HG03097 (cell line): ENCODE results near the gene SCN7A.
A peak's percentile ranks its signal among the peaks of the same experiment; 100 is the strongest.

Source experiments
- ATAC-seq: cut with Tn5 transposase; IDR thresholded peaks from one replicate; pipeline ENCODE4 v1.9.1; 2021; ENCODE audit not compliant: unreplicated experiment, low FRiP score

Gene SCN7A

GRCh38 chr2:166494140-166494624 is at the start of gene SCN7A:
TSS of gene SCN7A (minus strand) at chr2:166494249. CDS start at chr2:166477696, 16,553 bp downstream.
- no peak for ATAC-seq

- ATAC-seq: peak; percentile 94
Observed at GRCh38 chr2:166539340-166540162, 45.5 kb upstream of the SCN7A start.

DNA sequence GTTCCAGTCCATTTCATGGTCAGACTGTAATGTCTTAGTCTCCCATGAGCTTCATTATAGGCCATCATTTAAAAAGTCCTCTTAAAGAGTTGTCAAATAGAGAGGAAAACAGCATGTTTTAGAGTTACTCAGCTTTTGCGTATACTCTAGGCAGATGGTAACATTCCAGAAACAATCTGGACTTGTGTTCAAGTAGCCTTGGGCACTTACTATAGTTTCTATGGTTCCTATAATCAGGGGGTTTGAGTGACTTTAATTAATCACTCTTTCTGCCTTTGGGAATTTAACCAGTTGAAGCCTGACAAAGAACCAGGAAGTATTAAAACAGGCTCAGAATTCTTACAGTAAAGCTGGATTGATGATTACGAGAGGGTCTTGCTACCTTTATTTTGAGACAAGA is 42.1 kb upstream of the SCN7A start:
- no peak for ATAC-seq

DNA sequence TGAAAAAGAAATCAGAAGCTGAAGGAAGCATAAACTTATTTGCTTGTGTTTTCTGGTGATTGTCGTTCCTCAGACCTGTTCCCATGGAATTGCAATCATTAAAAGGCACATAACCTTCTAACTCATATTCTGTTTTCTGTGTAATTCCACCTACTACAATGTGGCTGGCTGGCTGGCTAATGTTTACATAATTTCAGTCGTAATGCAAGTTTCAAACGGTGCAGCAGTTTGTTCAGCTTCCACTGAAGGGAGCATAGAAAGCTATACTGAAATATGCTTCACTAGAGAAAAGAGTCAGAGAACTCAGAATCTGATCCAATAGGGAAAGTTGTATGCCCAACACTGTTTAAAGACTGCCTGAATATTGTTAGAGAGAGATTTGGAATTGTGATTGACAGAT is 27.1 kb upstream of the SCN7A start:
- ATAC-seq: no peak

GRCh38 chr2:166520604-166521003 is 26.6 kb upstream of the SCN7A start:
- no peak for ATAC-seq

DNA sequence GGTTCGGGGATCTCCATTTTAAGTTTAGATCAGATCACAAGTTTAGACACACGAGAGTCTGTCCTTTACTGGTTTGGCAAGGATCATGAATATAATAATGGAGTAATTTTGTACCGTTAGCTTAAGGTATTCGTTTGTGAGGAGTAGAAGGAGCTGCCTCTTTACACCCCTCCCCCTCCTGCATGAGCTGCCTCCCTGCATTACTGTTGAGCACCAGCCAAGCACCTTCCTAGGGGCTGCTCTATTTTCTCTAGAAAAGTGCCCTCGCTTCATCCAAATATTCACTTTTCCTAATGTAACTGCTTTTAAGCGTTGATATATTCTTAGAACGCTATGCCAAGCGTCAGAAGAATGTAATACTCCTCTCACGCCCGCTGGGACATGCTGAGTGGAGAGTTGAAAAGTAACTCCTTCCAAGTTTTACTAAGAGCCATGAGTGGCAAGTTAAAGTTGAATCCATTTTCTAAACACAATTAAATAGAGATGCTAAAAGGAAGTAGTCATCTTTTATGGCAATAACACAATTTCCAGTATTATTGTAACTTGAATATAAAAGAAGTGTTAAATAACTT is 25.4 kb upstream of the SCN7A start:
- ATAC-seq: no peak

DNA sequence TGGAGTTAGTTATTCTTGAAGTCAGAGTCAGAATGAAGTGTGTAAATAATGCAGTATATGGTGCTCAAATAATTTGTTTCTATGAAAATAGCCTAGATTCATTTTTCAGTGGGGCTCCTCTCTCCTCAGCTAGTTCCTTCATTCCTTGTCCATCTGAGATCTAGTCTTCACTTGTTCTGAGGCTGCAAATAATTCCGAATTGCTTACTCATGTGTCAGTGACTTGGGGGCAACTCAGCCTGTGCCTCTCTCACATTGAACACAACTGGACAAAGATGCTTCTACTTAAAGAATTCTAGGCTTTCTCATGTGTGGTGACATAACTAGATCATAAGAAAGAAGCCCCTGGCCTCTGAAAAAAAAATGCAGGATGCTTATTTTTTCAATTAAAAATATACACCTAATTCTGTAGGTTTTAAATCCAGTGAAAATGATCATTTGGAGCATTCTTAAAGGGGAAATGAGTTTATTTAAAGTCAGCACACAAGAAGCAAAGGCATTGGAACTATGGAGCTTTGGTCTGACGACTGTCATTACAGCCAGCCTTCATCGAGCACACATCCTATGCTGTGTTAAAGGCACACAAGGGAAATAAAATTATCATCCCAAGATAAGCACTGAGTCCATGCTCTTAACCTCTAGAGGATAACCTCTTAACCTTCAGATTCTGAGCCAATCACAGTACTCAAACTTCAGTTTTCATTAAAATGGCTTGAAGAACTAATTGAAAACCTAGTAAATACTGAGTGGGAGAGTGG is 24.8 kb upstream of the SCN7A start:
- ATAC-seq: no peak

DNA sequence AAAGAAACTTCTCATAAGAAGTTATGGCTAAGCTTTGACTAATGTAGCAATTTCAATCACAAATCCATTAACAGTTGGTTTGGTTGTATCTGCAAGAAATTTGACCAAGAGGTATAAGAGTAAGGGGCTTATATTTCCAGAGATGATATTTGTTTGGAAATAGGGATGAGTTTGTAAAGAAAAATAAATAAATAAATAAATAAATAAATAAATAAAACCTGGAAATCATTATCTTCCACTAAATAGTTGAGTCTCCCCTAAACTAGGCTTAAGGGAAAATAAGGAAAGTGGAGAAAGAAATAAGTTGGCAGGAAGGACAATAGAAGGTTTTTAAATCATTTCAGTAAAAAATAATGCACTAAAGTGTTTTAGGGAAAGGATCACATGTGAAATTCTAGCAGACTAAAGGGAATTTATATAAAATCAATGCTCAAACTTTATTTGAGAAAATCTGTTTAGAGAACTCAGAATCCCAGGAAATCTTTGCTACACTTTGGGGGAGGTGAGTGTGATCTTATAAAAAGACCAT is 23.5 kb upstream of the SCN7A start:
- no peak for ATAC-seq

DNA sequence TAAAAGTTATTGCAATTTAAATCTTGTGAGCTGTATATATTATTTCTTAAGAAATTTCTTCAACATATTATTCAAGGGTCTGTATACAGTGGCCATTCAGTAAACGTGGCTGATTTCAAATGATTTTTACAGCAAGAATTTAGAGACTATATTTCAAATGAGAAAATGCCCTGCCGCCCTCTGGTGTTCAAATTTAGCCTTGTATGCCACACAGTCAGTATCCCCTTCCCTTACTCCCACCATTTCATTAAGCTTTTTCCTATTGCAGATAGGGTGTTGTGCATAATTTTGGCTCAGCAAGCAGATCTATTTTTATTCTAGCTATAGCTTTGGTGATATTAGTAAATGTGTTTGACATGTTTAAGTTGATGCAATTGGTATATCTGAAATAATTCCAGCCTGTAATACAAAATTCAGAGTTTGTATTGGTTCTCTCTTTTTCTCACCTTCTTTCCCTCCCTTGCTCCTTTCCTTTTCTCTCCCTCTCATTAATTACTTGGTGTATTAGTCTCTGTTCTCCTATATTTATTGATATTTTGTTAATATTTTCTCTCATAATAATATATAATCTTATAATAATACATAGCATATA is 22.8 kb upstream of the SCN7A start:
- ATAC-seq: no peak

GRCh38 chr2:166513952-166514351 is 19.9 kb upstream of the SCN7A start:
- ATAC-seq: no peak

GRCh38 chr2:166499281-166499680 is 5.2 kb upstream of the SCN7A start:
- ATAC-seq: no peak

- ATAC-seq: no peak
Observed at GRCh38 chr2:166491461-166491860, 2.6 kb downstream of the SCN7A start.

DNA sequence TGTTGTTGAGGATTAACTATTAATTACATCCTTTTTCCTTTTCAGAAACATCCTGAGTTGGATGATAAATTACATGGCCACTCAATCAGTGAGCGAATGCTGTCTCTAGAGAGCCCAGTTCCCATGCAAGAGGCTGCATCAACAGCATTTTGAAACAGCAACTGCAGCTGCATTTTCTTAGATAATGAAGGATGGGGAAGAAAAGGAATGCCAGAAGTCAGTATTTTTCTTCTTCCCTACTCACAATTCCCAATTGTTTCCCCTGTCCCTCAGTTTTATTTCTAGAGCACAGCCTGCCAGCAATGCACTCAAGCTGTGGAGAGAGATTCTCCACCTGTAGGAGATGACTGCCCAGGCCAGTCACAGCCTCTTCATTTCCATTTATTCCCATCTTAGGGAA is 6.9 kb downstream of the SCN7A start:
- no peak for ATAC-seq

DNA sequence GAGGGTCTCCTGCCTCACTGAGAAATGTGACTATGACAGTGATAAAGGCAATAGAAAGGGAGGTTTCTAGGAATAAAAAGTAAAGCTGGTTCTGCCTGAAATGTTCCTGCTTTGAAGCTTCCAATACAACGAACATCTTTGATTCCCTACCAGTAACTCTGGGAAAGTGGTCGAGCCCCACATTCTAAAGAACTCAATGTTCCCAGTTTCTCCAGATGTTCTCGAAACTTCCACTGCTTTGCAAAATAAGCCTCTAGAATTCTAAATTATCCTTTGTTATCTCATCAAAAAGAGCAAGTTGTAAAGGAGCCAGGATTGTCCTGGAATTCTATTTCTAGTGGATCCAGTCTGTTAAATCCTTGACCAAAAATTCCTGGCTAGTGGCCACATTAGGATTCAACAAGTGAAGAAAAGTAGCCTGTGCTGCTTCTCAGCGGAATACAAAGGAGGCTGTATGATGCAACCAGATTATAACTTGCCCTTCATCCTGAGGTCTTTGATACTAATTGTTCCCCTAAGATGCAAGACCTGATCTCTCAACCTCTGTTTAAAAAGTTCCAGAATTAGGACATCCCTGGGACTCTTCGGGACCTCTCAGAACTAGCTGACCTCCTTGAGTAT is 8.4 kb downstream of the SCN7A start:
- ATAC-seq: no peak

DNA sequence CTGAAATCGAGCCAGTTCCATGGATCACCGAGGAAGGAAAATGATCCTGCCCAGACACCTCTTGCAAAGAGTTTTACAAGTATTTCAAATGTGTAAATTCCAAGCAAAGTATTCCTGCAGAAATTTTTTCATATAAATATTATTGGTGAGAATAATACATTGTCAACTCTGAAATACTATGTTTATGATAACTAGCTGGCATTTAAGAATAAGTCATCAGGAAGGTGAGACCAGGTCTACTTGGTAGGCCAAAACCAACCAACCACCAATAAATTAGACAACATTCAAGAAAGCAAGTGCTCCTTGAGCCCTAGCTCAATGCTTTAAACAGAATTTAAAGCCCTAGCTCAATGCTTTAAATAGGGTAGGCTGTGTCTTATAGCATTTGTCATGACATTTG is 21.7 kb downstream of the SCN7A start:
- ATAC-seq: no peak

- ATAC-seq: no peak
Observed at GRCh38 chr2:166468124-166469024, 25.7 kb downstream of the SCN7A start.

DNA sequence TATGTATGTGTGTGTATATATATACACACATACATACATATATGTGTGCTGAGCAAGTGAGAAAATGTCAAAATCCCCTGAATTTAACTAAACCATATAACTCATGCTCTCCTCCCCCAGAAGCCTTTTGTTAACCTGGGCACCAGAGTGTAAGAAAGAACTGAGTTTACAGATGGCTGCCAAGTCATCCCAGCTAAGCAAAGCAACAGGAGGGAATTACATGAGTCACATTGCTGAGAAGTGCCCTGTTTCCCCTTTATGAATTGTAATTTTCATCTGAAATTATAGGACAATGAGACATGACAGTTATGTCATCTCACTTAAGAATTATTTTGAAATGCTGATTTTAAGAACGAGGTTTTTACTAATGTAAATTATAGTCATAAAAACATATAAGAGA is 29.9 kb downstream of the SCN7A start:
- ATAC-seq: no peak

DNA sequence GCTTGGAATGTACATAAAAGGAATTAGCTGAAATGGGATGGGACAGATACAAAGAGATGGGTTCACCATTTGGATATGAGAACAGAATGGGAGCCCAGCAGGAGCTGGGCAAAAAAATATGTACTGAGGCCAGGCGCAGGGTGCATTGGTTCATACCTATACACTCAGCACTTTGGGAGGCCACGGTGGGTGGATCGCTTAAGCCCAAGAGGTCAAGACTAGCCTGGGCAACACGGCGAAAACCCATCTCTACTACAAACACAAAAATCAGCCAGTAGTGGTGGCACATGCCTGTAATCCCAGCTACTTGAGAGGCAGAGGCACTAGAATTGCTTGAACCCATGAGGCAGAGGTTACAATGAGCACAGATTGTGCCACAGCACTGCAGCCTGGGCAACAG is 30.4 kb downstream of the SCN7A start:
- no peak for ATAC-seq

GRCh38 chr2:166458674-166459073 is 35.4 kb downstream of the SCN7A start:
- ATAC-seq: no peak
